GDM1 (cell line): ENCODE measurements around the gene ZNF428.
"Not testable (repeated sequence)": the region's sequence is repeated elsewhere in the genome, so short reads cannot be mapped to it uniquely, and the experiment has no call there.

Experiments used
- DNase-seq: peaks from one replicate; lab custom pipeline; 2025; lab: John Stamatoyannopoulos, UW

ZNF428 gene

DNA sequence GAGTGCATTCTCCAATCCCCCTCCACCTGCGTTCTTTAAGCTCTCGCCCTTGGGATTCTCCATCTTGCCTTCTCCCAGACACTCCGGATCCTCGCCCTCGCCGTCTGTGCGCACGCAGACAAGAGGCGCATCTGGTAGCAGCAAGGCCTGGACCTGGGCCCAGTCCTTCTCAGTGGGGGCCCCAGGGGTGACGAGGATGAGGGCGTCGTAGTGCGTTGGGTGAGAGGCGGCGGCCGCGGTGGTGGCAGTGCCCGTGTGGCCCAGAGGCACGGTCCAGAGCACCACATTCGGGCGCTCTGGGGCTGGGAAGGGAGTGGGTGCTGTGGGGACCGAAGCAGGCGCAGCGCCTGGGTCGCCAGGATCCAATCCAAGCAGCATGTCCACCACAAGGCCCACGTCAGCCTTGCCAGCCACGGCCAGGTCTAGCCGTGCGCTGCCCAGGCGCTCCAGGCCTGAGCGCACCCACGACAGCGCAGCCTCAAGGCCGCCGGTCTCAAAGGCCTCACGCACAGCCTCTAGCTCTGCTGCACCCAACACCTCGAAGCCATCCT lies 26.6 kb downstream of the ZNF428 start:
- DNase-seq = no peak

DNA sequence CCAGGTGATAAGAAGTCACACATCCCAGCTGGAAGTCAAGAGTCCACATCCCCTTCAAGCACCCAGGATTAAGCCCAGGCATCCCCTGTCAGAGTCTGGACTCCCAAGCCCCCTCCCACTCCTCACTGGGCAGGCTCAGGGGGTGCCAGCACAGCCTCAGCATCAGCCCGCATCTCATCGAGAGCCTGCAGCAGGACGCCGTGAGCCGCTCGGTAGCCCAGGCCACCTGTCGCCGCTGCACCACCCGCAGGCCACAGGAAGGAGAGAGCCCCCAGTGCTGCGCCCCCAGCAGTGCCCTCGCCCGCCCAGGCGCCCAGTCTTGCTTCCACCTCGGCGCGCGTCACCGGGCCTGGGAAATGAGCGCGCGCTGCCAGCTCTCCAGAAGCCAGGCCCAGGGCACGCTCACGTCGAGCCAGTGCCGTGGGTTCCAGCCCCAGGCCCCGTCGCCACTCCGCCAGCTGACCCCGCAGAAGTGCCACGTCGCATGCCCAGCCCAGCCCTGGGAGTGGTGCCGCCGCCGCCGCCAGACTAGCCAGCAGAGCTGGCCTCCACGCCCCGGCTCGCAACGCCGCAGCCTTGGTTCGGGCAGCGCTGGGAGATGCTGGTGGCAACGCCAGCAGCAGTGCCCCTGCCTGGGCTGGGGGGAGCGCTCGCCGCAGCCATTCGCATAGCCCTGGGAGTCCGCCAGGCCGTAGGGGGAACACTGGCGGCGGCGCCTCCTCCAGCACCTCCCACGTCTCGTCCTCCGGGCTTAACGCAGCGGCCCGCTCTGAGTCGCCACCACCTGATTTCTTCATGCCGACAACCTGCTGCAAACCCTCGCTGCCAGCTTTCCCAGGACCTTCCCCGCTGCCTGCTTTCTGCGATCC lies 27.3 kb downstream of the ZNF428 start:
- no peak for DNase-seq

DNA sequence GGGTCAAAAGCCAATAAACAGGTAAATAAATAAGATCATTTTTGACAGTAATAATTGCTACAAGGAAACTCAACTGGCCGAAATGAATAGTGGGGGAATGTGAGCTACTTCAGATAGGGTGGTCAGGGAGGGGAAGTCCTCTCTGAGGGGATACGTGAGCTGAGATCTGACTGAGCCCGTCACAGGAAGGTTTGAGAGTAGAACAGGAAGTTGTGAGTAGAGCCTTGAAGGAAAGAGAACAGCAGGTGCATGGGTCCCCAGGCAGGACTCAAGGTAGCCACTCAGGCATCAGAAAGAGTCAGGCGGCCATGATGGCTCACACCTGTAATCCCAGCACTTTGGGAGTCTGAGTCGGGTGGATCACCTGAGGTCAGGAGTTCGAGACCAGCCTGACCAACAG lies 29.8 kb downstream of the ZNF428 start:
- no peak for DNase-seq

DNA sequence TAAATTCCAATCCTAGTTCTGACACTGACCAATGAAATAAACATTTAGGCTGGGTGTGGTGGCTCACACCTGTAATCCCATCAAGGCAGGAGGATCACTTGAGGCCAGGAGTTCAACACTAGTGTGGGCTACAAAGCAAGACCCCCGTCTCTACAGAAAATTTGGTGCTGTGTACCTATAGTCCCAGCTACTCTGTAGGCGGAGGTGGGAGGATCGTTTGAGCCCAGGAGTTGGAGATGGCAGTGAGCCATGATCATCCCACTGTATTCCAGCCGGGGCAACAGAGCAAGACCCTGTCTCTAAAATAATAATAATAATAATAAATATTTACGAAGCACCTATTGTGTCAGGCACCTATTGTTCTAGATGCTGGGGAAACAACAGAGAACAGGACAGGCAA lies 30.2 kb downstream of the ZNF428 start:
- DNase-seq = no peak

DNA sequence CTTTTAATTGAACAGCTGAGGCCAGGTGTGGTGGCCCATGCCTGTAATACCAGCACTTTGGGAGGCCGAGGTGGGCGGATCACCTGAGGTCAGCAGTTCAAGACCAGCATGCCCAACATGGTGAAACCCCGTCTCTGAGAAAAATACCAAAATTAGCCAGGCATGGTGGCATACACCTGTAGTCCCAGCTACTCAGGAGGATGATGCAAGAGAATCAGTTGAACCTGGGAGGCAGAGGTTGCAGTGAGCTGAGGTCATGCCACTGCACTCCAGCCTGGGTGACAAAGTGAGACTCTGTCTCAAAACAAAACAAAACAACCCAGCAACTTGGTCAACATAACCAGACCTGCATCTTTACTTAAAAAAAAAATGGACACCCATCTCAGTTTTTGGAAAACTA lies 32.4 kb downstream of the ZNF428 start:
- DNase-seq = not testable (repeated sequence)

DNA sequence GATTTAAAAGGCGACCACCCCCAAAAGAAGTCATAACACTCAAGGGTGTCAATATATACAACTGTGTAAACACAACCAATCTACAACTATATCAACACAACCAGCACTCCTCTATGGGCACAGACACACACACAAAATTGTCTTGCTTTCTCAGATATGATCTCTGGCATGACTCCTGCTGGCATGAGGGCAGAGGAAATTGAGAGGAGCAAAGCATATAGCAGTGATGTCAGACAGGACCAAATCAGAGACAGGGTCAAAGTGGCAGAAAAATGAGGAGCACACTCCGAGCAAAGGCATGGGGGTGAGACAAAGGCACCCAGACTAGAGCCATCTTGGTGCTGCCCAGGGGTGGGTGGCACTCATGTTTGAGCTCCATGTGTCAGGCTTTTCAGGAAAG lies 33.1 kb downstream of the ZNF428 start:
- DNase-seq = no peak

DNA sequence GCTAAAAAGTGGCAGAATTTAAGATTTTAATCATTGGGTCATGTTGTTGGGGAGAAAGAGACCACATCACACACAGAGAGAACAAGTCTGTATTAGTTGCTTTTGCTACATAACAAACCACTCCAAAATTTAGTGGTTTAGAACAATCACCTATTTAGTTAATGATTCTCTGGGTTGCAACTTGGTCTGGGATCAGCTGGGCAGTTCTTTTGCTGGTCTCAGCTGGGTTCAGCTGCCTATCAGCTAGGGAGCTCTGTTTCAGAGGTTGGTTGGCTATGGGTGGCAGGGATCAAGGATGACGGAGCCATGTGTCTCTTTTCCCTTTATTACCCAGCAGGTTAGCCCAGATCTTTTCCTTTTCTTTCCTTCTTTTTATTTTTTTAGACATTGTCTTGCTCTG lies 34.9 kb downstream of the ZNF428 start:
- no peak for DNase-seq

DNA sequence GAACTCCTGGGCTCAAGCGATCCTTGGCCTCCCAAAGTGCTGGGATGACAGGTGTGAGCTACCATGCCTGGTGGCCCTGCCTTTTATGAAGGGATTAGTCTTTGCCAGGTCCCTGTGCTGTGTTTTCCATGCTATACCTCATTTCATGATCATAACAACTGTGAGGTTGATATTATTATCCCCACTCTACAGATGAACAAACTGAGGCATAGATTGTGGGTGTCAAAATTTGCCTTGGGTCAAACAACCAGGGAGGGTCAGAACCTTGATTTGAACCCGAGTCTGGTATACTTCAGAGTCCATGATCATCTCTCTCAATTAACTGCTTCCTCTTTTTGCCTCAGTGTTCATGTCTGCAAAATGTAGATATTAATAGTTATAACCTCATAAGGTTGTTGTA lies 36.9 kb downstream of the ZNF428 start:
- no peak for DNase-seq

DNA sequence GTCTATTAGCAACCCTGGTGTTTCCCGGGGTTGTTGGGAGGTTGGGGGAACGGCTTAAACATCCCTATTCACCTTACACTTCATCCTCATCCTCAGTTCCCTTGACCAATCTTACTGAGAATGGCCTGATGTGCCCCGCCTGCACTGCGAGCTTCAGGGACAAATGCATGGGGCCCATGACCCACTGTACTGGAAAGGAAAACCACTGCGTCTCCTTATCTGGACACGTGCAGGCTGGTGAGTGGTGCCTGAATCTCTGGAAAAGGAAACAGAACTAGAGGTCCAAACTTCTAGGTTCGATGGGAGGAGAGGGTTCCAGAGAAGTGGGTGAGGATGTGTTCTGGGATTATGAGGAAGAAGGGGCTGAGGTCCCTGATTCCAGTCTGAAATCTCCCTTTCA lies 38.0 kb downstream of the ZNF428 start:
- no peak for DNase-seq

DNA sequence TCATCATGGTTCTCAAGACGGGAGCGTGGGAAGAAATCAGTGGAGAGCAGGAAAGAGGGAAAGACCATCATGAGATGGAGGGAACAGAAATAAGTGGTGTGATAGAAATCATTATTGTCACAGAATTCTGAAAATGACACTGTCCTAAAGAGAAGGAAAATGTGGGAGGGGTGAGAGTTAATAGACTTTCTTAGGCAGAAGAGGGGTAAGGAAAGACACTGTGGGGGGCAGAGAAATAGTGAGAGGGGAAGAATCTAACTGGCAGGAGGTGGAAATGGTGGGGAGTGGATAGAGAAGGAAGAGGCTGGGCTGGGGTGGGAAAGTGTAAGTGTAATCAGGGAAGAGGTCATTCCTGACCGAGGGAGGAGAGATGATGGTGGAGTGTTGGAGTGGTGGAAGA lies 40.6 kb downstream of the ZNF428 start:
- no peak for DNase-seq

DNA sequence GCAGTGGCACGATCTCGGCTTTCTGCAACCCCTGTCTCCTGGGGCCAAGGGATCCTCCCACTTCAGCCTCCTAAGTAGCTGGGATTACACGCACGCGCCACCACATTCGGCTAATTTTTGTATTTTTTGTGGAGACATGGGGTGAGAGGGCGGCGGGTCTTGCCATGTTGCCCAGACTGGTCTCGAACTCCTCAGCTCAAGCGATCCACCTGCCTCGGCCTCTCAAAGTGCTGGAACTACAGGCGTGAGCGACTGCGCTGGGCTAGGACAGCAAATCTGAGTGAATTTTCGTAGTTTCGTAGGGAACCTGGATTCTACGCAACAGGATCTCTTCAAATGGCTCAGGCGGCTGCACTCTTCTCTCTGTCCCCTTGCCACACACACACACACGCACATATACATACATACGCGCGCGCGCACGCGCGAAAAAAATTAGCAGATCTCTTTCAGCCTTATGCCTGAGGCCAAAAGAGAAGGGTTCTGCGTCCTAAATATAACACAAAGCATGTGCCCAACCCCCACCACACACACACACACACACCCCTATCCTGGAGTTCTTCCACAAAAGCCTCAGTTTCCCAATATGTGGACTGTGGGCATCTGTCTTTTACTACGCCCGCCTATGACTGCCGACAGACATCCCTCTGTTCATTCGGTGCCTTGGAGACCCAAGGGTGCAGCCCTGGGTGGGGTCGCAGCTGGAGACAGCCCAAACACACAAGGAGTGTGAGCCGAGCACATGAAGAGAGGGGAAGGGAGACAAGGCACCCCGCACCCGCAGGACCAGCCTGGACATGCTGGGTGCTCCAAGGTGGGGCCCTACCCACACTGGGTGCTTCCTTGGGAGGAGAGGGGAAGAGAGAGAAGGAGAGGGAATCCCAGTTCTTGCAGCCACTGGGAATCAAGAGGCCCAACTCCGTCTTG lies 43.2 kb downstream of the ZNF428 start:
- no peak for DNase-seq

DNA sequence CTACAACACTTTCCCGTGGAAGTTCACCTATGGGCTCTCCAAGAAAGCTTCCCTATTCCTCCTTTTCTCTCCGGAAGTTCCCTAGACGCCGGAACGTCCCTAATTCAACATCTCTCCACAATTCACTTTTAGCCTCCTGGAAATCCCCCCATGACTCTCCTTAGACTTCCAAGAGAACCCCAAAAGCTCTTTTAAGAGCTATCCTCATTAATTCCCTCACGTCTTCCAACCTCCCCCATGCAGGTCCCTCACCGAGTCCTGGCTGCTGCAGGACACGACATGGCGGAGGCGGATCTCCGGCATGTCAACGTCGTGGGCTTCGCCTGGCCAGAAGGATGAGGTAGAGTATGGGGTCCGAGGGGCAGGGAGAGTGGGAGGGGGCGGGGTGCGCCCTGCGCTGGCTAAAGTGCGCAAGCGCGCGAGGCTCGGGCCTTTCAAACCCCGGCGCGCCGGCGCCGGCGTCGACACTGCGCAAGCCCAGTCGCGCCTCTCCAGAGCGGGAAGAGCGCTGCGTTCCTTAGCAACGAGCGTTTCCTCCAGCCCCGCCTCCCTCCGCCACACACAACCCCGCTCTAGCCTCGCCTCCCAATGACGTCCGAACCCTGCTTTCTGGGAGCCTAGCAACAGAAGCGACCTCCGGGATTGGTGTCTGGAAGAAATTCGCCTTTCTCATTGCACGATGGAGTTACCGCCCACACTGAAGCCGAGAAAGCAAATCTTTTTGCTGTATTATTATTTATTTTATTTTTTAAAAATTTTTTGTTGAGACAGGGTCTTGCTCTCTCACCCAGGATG lies 44.1 kb downstream of the ZNF428 start, which contains the start of the genes PINLYP and XRCC1:
Gene PINLYP, plus strand, starts transcription at position 646 of the 795 bp plus-strand sequence. CDS start 1,391 bp downstream, outside the sequence.
Gene XRCC1, minus strand, starts transcription at position 372 of the 795 bp plus-strand sequence. Its CDS starts 69 bp downstream, at position 303.
- peak; percentile 98 for DNase-seq

DNA sequence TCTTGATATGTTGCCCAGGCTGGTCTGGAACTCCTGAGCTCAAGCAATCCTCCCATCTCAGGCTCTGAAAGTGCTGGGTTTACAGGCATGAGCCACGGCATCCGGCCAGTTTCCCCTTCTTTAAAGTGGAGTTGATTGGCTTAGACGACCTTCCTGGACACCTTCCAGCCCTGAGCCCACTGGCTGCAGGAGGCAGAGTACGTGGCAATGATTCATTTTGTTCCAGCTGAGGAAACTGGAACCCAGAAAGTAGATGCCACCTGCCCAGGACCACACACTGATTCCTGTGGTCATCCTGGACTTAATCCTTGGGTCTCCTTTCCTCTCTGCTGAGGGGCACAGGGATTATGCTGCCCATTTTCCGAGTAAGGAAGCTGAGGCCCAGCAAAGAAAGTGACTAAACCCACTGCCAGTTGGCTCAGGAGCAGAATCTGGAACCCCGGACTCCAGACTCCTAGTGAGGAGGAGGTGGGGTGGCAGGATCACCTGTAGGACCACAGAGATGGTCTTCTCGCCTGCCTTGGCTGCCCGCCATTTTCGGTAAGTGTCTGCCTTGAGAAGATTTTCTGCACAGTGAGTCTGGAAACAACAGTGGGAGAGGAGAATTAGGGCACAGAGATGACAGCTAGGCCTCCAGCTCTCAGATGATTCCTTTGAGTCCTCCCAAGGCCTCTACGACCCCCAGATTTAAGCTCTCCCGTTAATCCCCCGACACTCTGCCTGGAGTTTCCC lies 44.8 kb downstream of the ZNF428 start:
- DNase-seq = no peak

DNA sequence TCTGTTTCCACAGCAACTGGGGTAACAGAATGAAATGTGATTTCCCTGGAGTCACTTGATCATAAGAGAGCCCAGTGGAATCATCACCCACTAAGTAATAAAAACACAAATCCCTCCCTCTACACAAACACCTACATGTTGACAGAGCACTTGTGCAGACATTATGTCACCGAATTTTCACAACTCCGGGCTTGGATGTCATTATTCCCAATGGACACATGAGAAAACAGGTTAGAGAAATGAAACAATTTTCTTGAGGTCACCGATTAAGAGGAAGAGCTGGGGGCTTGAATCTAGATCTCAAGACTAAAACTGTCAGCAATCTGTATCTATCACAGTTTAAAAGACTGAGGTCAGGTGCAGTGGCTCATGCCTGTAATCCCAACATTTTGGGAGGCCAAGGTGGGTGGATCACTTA lies 47.2 kb downstream of the ZNF428 start:
- DNase-seq = no peak

DNA sequence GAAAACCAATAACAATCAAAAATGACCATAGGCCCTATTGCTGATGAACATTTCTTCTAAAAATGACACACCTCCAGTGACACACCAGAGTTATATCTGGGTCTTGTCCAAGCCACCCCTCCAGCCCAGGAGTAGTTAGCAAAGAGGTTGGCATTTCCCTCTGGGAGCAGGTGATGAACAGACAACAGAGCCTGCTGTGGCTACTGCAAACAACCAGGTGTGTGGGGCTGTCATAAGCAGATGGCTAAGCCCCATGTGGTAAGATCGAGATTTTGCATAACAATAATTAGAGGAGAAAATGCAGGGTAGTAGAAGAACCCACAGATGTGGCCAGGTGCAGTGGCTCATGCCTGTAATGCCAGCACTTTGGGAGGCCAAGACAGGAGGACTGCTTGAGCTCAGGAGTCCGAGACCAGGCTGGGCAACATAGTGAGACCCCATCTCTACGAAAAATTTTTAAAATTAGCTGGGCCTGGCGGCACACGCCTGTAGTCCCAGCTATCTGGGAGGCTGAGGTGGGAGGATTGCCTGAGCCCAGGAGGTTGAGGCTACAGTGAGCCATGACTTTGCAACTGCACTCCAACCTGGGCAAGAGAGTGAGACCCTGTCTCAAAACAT lies 49.1 kb downstream of the ZNF428 start:
- no peak for DNase-seq

DNA sequence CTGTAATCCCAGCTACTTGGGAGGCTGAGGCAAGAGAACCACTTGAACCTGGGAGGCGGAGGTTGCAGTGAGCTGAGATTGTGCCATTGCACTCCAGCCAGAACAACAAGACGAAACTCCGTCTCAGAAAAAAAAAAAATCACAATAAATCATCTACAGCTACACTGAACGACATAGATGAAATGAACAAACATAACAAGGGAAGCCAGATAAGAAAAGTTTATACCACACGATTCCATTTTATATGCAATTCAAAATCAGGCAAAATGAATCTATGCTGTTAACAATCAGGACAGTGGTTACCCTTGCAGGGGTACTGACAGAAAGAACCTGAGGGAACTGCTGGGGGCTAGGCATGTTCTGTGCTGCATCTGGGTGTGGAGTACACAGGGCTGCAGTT lies 49.8 kb downstream of the ZNF428 start:
- DNase-seq = no peak

DNA sequence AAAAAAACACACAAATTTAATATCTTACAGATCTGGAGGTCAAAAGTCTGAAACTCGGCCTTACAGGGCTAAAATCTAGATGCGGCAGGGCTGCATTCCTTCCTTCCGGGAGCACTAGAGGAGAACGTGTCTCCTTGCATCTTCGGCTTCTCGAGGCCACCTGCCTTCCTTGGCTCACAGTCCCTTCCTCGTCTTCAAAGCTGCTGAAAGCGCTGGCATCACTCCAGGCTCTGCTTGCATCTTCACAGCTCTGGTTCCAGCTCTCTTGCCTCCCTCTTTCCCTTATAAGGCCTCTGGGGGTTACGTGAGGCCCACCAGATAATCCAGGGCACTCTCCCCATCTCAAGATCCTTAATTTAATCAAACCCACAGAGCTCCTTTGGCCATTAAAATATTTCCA lies 54.6 kb downstream of the ZNF428 start:
- DNase-seq = no peak

DNA sequence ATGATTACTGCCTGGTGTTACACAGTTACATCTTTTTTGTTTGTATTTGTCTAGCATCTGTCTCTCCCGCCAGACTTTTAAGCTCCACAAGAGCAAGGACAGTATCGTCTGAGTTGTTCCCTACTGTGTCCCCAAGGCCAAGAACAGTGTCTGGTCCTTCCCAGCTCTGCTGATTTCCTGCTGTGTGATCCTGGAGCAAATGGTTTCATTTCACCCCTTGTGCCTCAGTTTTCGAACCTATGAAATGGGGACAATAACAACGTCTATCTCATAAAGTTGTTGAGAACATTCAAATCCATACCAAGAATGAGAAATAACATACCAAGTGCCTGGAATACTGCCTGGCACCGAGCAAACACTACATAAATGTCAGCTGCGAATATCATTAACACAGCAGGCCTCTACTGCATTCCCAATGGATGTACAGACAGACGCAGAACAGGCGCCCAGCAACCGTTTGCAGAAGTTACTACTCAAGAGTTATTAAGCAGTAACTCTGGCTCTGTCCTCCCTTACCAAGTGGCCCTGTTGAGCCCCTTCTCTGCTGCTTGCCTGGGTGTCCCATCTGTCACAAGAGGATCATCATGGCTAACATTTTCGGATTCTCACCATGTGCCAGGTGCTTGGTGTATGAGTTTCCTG lies 55.5 kb downstream of the ZNF428 start:
- no peak for DNase-seq

DNA sequence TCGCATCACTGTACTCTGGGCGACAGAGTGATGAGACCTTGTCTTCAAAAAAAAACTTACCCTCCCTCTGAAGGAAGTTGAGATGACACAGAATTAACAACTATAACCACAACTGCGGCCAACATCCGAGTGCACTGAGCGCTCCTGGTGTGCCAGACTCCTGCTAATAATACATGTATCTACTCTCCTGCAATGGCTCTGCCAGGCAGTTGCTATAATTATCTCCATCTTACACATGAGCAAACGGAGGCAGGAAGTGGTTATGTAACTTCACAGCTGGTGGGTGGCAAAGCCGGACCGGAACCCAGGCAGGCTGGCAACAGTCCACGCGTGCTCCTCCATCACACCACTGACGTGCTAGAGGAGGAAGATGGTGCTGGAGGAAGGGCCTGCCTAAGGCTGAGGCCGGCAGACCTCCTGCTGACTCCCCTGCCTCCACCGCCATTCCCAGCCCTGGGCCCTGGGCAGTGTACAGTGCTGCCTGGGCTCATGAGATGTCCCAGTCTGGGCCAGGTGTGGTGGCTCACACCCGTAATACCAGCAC lies 56.7 kb downstream of the ZNF428 start:
- DNase-seq = peak; percentile 86

DNA sequence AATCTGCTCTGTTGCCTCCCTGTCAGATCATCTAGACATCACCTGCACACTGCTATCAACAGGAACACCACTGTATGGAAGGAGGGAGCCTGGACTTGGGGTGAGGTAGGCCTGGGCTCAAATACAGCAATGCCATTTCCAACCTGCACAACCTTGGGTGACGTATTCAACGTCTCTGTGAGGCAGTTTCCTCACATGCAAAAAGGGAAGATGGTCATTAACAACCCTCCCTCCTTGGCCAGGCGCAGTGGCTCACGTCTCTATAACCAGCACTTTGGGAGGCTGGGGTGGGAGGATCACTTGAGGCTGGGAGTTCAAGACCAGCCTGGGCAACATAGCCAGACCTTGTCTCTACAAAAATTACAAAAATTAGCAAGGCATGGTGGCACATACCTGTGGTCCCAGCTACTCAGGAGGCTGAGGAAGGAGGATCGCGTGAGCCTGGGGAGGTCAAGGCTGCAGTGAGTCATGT lies 57.2 kb downstream of the ZNF428 start:
- DNase-seq = no peak
